Colonic mucosa (tissue), 4 donors: ENCODE results near the gene HPD. TPM values are rescaled to one million over a fixed set of nuclear protein-coding genes. Genes with fewer than 3 reads are reported as not detected.

Source experiments
- DNase-seq: peaks from one replicate; pipeline ENCODE4 v3.0.0-alpha.2; 2020
- H3K27ac ChIP-seq: fragments of 200-600 bp; one replicate; pipeline ENCODE4 v1.8.0; 2021
- H3K27me3 ChIP-seq: fragments of 200-600 bp; one replicate; pipeline ENCODE4 v1.8.0; 2021
- H3K36me3 ChIP-seq: fragments of 200-600 bp; one replicate; pipeline ENCODE4 v1.8.0; 2021
- H3K4me1 ChIP-seq: fragments of 200-600 bp; one replicate; pipeline ENCODE4 v1.8.0; 2021; ENCODE audit warnings: mild to moderate bottlenecking
- H3K4me3 ChIP-seq: fragments of 200-600 bp; one replicate; pipeline ENCODE4 v1.8.0; 2021
- H3K9ac ChIP-seq, 2 donors: one replicate each; pipeline ENCODE4 v1.7.0; 2013; ENCODE audit warnings: control low read depth in 2 of 2, low read depth in 2 of 2, low read length in 2 of 2
- H3K9me3 ChIP-seq: fragments of 200-600 bp; one replicate; pipeline ENCODE4 v1.8.0; 2021
- CTCF ChIP-seq: fragments of 200-600 bp; IDR thresholded peaks from one replicate; pipeline ENCODE4 v1.8.0; 2022; ENCODE audit warnings: antibody characterized with exemption, mild to moderate bottlenecking
- intact Hi-C: fragments of 100-400 bp; cut with DNase I; formaldehyde crosslinking; loops from one replicate; pipeline ENCODE4 v1.14.1; 2022
- total RNA-seq, 2 donors: library from RNA; stranded (reverse); fragmentation: NEBNext Ultra II Directional in 1 of 2; extraction: Animal tissue kit (Norgen Biotek cat#: 25700) in 1 of 2; gene quantifications; one replicate each; pipeline ENCODE4 v1.2.1, GENCODE V29; 2021
- donor health status: healthy.
- donor health status: DM: no; HTN: no; CAD: no.
- donor health status: DM: no; HTN: no; CAD: no.

Gene HPD
- under 1 TPM; 0.27 to 0.91 TPM for total RNA-seq

GRCh38 chr12:121858662-121859572 is at the start of gene HPD:
TSS of gene HPD (minus strand) at chr12:121858859. CDS start at chr12:121858823, 36 bp downstream.
- Histone ChIP-seq H3K27me3 (no peaks in the 10 kb centered on the region), H3K9ac (peak within 1 kb of the TSS in 1 of 2 donors; percentile 9), H3K9me3 (no peaks in the 10 kb centered on the region), H3K4me1 (no peaks in the 10 kb centered on the region), H3K36me3 (no peaks in the 10 kb centered on the region), H3K27ac (peak within 1 kb of the TSS; percentile 27), H3K4me3 (no peak within 1 kb of the TSS)
- TF ChIP-seq CTCF: no peak
- intact Hi-C loops: no loop called here
- peak; percentile 46 for DNase-seq

- Histone ChIP-seq H3K9me3 (no peaks in the 10 kb centered on the region), H3K9ac (no peak overlapping the region), H3K27ac (no peak overlapping the region), H3K27me3 (no peaks in the 10 kb centered on the region), H3K36me3 (peaks cover 6% of the 10 kb centered on the region), H3K4me1 (no peaks in the 10 kb centered on the region), H3K4me3 (no peak overlapping the region)
- no peak for TF ChIP-seq CTCF
- intact Hi-C loops: no loop called here
- DNase-seq: no peak
Observed at GRCh38 chr12:121905746-121906145, 47.1 kb upstream of the HPD start.

GRCh38 chr12:121903202-121903601 is 44.5 kb upstream of the HPD start:
- Histone ChIP-seq H3K36me3 (peaks cover 6% of the 10 kb centered on the region), H3K9me3 (no peaks in the 10 kb centered on the region), H3K27ac (no peak overlapping the region), H3K9ac (no peak overlapping the region), H3K4me1 (no peaks in the 10 kb centered on the region), H3K4me3 (no peak overlapping the region), H3K27me3 (no peaks in the 10 kb centered on the region)
- no peak for DNase-seq
- TF ChIP-seq CTCF: no peak
- intact Hi-C loops: no loop called here

- TF ChIP-seq CTCF: no peak
- intact Hi-C loops: no loop called here
- no peak overlapping the region for H3K27ac ChIP-seq
- H3K4me1 ChIP-seq: no peaks in the 10 kb centered on the region
- H3K27me3 ChIP-seq: no peaks in the 10 kb centered on the region
- no peak for DNase-seq
- H3K9me3 ChIP-seq: no peaks in the 10 kb centered on the region
- H3K9ac ChIP-seq: no peak overlapping the region
- peaks cover 6% of the 10 kb centered on the region for H3K36me3 ChIP-seq
- no peak overlapping the region for H3K4me3 ChIP-seq
Observed at GRCh38 chr12:121899590-121899989, 40.9 kb upstream of the HPD start.

GRCh38 chr12:121898287-121898686 is 39.6 kb upstream of the HPD start:
- H3K27me3 ChIP-seq: no peaks in the 10 kb centered on the region
- intact Hi-C loops: no loop called here

More at GRCh38 chr12:121898287-121898686, 39.6 kb upstream of the HPD start:
- H3K4me3 ChIP-seq: no peak overlapping the region
- no peaks in the 10 kb centered on the region for H3K9me3 ChIP-seq
- H3K4me1 ChIP-seq: no peaks in the 10 kb centered on the region
- no peak overlapping the region for H3K27ac ChIP-seq
- no peak overlapping the region for H3K9ac ChIP-seq
- H3K36me3 ChIP-seq: peaks cover 6% of the 10 kb centered on the region
- TF ChIP-seq CTCF: no peak
- DNase-seq: no peak
